Trophoblast cell (in vitro differentiated cells and primary cell): Measurements from ENCODE around the gene GPATCH3.

Experiments used
- DNase-seq, 2 donors: peaks; one replicate each; pipeline ENCODE4 v3.0.0-alpha.2; 2016
- H2AFZ ChIP-seq: 2 replicates; pipeline ENCODE4 v1.6.1; 2013; ENCODE audit warnings: low read length, moderate library complexity, mild to moderate bottlenecking; ENCODE audit not compliant: insufficient read depth, poor library complexity
- H2AK5ac ChIP-seq: 2 replicates; pipeline ENCODE4 v1.6.1; 2013; ENCODE audit warnings: mild to moderate bottlenecking, low read length
- H2BK120ac ChIP-seq: 2 replicates; pipeline ENCODE4 v1.6.1; 2013; ENCODE audit warnings: low read length, mild to moderate bottlenecking, moderate library complexity; ENCODE audit not compliant: insufficient read depth, poor library complexity
- H2BK12ac ChIP-seq: 2 replicates; pipeline ENCODE4 v1.6.1; 2013; ENCODE audit warnings: mild to moderate bottlenecking, low read length, moderate library complexity
- H2BK5ac ChIP-seq: 2 replicates; pipeline ENCODE4 v1.6.1; 2013; ENCODE audit warnings: low read length, low read depth, moderate library complexity, mild to moderate bottlenecking; ENCODE audit not compliant: poor library complexity
- H3K14ac ChIP-seq: 2 replicates; pipeline ENCODE4 v1.6.1; 2013; ENCODE audit warnings: mild to moderate bottlenecking, low read length
- H3K18ac ChIP-seq: 2 replicates; pipeline ENCODE4 v1.6.1; 2013; ENCODE audit warnings: mild to moderate bottlenecking, low read length
- H3K23ac ChIP-seq: 2 replicates; pipeline ENCODE4 v1.6.1; 2013; ENCODE audit warnings: low read length
- H3K27ac ChIP-seq: 2 replicates; pipeline ENCODE4 v1.5.1; 2013; ENCODE audit warnings: low read depth, mild to moderate bottlenecking, inconsistent platforms, low read length, moderate library complexity
- H3K27me3 ChIP-seq: 2 replicates; pipeline ENCODE4 v1.6.1; 2013; ENCODE audit warnings: inconsistent platforms, mild to moderate bottlenecking, low read length, moderate library complexity; ENCODE audit not compliant: insufficient read depth
- H3K36me3 ChIP-seq, 2 experiments: 1 replicate in 1 of 2; 2 replicates in 1 of 2; pipeline ENCODE4 v1.6.1; 2013; ENCODE audit warnings: low read length in 2 of 2, mild to moderate bottlenecking in 2 of 2, moderate library complexity in 1 of 2; ENCODE audit not compliant: insufficient read depth in 2 of 2, control insufficient read depth in 1 of 2
- H3K4ac ChIP-seq: 2 replicates; pipeline ENCODE4 v1.6.1; 2013; ENCODE audit warnings: low read depth, mild to moderate bottlenecking, low read length, moderate library complexity
- H3K4me1 ChIP-seq, 2 experiments: 1 replicate in 1 of 2; 2 replicates in 1 of 2; pipeline ENCODE4 v1.6.1; 2013; ENCODE audit warnings: low read length in 2 of 2, mild to moderate bottlenecking in 2 of 2, moderate library complexity in 1 of 2; ENCODE audit not compliant: insufficient read depth in 2 of 2, control insufficient read depth in 1 of 2
- H3K4me2 ChIP-seq: 2 replicates; pipeline ENCODE4 v1.6.1; 2013; ENCODE audit warnings: inconsistent platforms, mild to moderate bottlenecking, low read length, moderate library complexity
- H3K4me3 ChIP-seq: 2 replicates; pipeline ENCODE4 v1.5.1; 2013; ENCODE audit warnings: mild to moderate bottlenecking, low read depth, low read length, inconsistent platforms
- H3K79me1 ChIP-seq: one replicate; pipeline ENCODE4 v1.6.1; 2013; ENCODE audit warnings: low read length
- H3K79me2 ChIP-seq: 2 replicates; pipeline ENCODE4 v1.6.1; 2013; ENCODE audit warnings: low read length, mild to moderate bottlenecking; ENCODE audit not compliant: control insufficient read depth, insufficient read depth, poor library complexity
- H3K9ac ChIP-seq: 2 replicates; pipeline ENCODE4 v1.6.1; 2013; ENCODE audit warnings: mild to moderate bottlenecking, low read length
- H3K9me3 ChIP-seq: 2 replicates; pipeline ENCODE4 v1.6.1; 2013; ENCODE audit warnings: low read depth, mild to moderate bottlenecking, control low read depth, inconsistent platforms, low read length; ENCODE audit not compliant: insufficient read depth
- H4K12ac ChIP-seq: 2 replicates; pipeline ENCODE4 v1.6.1; 2013; ENCODE audit warnings: low read depth, mild to moderate bottlenecking, low read length, moderate library complexity
- H4K8ac ChIP-seq: 2 replicates; pipeline ENCODE4 v1.6.1; 2013; ENCODE audit warnings: low read depth, mild to moderate bottlenecking, low read length, moderate library complexity
- H4K91ac ChIP-seq: one replicate; pipeline ENCODE4 v1.6.1; 2013; ENCODE audit warnings: low read depth, mild to moderate bottlenecking, low read length, moderate library complexity
- WGBS: extraction: QIAGEN DNeasy Blood & Tissue Kit; methylation state at CpG from one replicate; pipeline ENCODE4 v1.1.7; 2013; ENCODE audit warnings: missing lambda C conversion rate; ENCODE audit not compliant: insufficient read length, insufficient coverage; ENCODE audit errors: extremely low coverage; 5-methylcytosine and 5-hydroxymethylcytosine counted together

Gene GPATCH3

GRCh38 chr1:26946270-26946669, 46.0 kb upstream of the GPATCH3 start:
- Histone ChIP-seq H3K79me1 (no peaks in the 10 kb centered on the region), H3K27ac (no peak overlapping the region), H4K12ac (no peak overlapping the region), H2AK5ac (no peak overlapping the region), H2BK5ac (no peak overlapping the region), H2AFZ (no peak overlapping the region), H4K8ac (no peak overlapping the region), H3K4me2 (no peak overlapping the region), H3K18ac (no peak overlapping the region), H3K79me2 (no peaks in the 10 kb centered on the region), H3K27me3 (no peaks in the 10 kb centered on the region), H4K91ac (no peak overlapping the region), H2BK120ac (no peak overlapping the region), H3K9me3 (peaks cover 1% of the 10 kb centered on the region), H3K14ac (no peak overlapping the region), H3K9ac (no peak overlapping the region), H3K4me1 (no peaks in the 10 kb centered on the region), H2BK12ac (no peak overlapping the region), H3K36me3 (peaks cover 62 to 70% of the 10 kb centered on the region in 2 experiments), H3K4ac (no peak overlapping the region), H3K4me3 (no peak overlapping the region), H3K23ac (no peak overlapping the region)
- WGBS, result no CpG with 5 or more reads among the region's 4 CpGs
- no peak for DNase-seq

- H3K14ac ChIP-seq, result no peak overlapping the region
- H3K9ac ChIP-seq, result no peak overlapping the region
- H2BK120ac ChIP-seq, result no peak overlapping the region
- H3K4me1 ChIP-seq, result no peaks in the 10 kb centered on the region
- H3K79me2 ChIP-seq, result no peaks in the 10 kb centered on the region
- no peak for DNase-seq
- H3K4ac ChIP-seq, result no peak overlapping the region
- no peak overlapping the region for H3K23ac ChIP-seq
- WGBS, result no CpG with 5 or more reads among the region's 8 CpGs
- H3K9me3 ChIP-seq, result peaks cover 1% of the 10 kb centered on the region
- H2BK5ac ChIP-seq, result no peak overlapping the region
- H4K91ac ChIP-seq, result no peak overlapping the region
- H2AFZ ChIP-seq, result no peak overlapping the region
- H2AK5ac ChIP-seq, result no peak overlapping the region
- no peak overlapping the region for H3K27ac ChIP-seq
- H3K4me3 ChIP-seq, result no peak overlapping the region
- H3K27me3 ChIP-seq, result no peaks in the 10 kb centered on the region
- no peak overlapping the region for H3K4me2 ChIP-seq
- no peak overlapping the region for H4K12ac ChIP-seq
- H3K79me1 ChIP-seq, result no peaks in the 10 kb centered on the region
- H2BK12ac ChIP-seq, result no peak overlapping the region
- no peak overlapping the region for H3K18ac ChIP-seq
- H3K36me3 ChIP-seq, result peaks cover 60 to 68% of the 10 kb centered on the region in 2 experiments
- H4K8ac ChIP-seq, result no peak overlapping the region
These were observed 45.5 kb upstream of the GPATCH3 start for GRCh38 chr1:26945728-26946127.

GRCh38 chr1:26945138-26945537, 44.9 kb upstream of the GPATCH3 start:
- no peak overlapping the region for H2BK12ac ChIP-seq
- H3K23ac ChIP-seq, result no peak overlapping the region
- H3K18ac ChIP-seq, result no peak overlapping the region
- H4K8ac ChIP-seq, result no peak overlapping the region
- no peaks in the 10 kb centered on the region for H3K27me3 ChIP-seq
- H3K9ac ChIP-seq, result no peak overlapping the region
- no peak overlapping the region for H4K12ac ChIP-seq
- DNase-seq, result no peak
- WGBS, result no CpG with 5 or more reads among the region's 2 CpGs
- no peak overlapping the region for H2AK5ac ChIP-seq
- H3K79me2 ChIP-seq, result no peaks in the 10 kb centered on the region
- no peak overlapping the region for H4K91ac ChIP-seq
- no peak overlapping the region for H3K14ac ChIP-seq
- H3K4me3 ChIP-seq, result no peak overlapping the region
- no peak overlapping the region for H3K4me2 ChIP-seq
- H2BK5ac ChIP-seq, result no peak overlapping the region
- H3K4ac ChIP-seq, result no peak overlapping the region
- H2BK120ac ChIP-seq, result no peak overlapping the region
- no peaks in the 10 kb centered on the region for H3K4me1 ChIP-seq
- H3K27ac ChIP-seq, result no peak overlapping the region
- H3K79me1 ChIP-seq, result no peaks in the 10 kb centered on the region
- peaks cover 1% of the 10 kb centered on the region for H3K9me3 ChIP-seq
- H3K36me3 ChIP-seq, result peaks cover 54 to 62% of the 10 kb centered on the region in 2 experiments
- no peak overlapping the region for H2AFZ ChIP-seq

- Histone ChIP-seq H2BK120ac (no peak overlapping the region), H2BK12ac (no peak overlapping the region), H3K14ac (no peak overlapping the region), H3K4me3 (no peak overlapping the region), H2AFZ (no peak overlapping the region), H4K12ac (no peak overlapping the region), H3K4ac (no peak overlapping the region), H3K23ac (no peak overlapping the region), H3K27ac (no peak overlapping the region), H4K8ac (no peak overlapping the region), H3K4me2 (no peak overlapping the region), H3K79me1 (no peaks in the 10 kb centered on the region), H3K18ac (no peak overlapping the region), H3K36me3 (peaks cover 47 to 59% of the 10 kb centered on the region in 2 experiments), H3K27me3 (no peaks in the 10 kb centered on the region), H3K9ac (no peak overlapping the region), H3K79me2 (no peaks in the 10 kb centered on the region), H2BK5ac (no peak overlapping the region), H3K9me3 (peaks cover 1% of the 10 kb centered on the region), H3K4me1 (no peaks in the 10 kb centered on the region), H4K91ac (no peak overlapping the region), H2AK5ac (no peak overlapping the region)
- no peak for DNase-seq
- no CpG with 5 or more reads among the region's 12 CpGs for WGBS
These were observed 42.4 kb upstream of the GPATCH3 start for GRCh38 chr1:26942656-26943055.
